H1 (cell line): Measurements from ENCODE around the gene CLDND1. TPM values are rescaled to one million over a fixed set of nuclear protein-coding genes. Genes with fewer than 3 reads are reported as not detected.

Experiments
- polyA plus RNA-seq, 7 experiments: library from polyadenylated mRNA; depleted of rRNA in 3 of 7; stranded (reverse) in 5 of 7; unstranded in 2 of 7; fragments of >200 nt in 5 of 7; fragments of 200-250 nt in 2 of 7; gene quantifications; 1 replicate in 5 of 7; 2 replicates in 1 of 7; 4 replicates in 1 of 7; pipeline versions ENCODE4 v1.2.1 to v1.2.3, GENCODE V29; 2011 to 2013; ENCODE audit warnings: missing spikeins in 2 of 7, mixed read lengths in 2 of 7
- total RNA-seq: library from RNA; stranded (reverse); fragmentation: NEBNext Ultra II Directional; extraction: Animal tissue kit (Norgen Biotek cat#: 25700); gene quantifications from 2 replicates; pipeline ENCODE4 v1.2.1, GENCODE V29; 2021
- TF ChIP-seq, protein P1 (sequence below): fragments of 300-600 bp; sonication (generic); IDR thresholded peaks from 2 replicates; pipeline ENCODE4 v1.7.1; 2012; ENCODE audit warnings: low read length, moderate library complexity, mild to moderate bottlenecking, inconsistent platforms; ENCODE audit not compliant: insufficient replicate concordance

CLDND1 gene
- total and polyA plus RNA-seq, 2 of the 8 experiments (the other 6 are each of a cell fraction or from before 2014, with no cell fraction given), result 68.2 to 152 TPM

DNA sequence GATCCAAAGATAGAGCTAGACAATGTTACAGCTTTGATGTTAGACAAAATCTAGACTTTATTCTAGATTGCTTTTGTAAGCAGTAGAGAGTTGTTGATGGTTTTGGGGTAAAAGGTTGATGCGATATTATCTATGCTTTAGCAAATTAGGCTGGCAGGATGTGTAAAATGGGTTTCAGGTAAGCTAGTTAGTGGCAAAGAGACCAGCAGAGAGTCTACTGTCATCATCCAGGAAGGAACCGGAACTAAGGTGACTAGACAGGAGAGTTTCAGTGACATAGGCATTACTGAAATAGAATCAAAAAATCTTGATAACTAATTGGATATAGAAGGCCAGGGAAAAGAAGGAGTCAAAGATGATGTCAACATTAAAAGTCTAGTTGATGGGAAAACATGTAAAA, 14.1 kb downstream of the CLDND1 start (continued):
- TF ChIP-seq, protein P1, sequence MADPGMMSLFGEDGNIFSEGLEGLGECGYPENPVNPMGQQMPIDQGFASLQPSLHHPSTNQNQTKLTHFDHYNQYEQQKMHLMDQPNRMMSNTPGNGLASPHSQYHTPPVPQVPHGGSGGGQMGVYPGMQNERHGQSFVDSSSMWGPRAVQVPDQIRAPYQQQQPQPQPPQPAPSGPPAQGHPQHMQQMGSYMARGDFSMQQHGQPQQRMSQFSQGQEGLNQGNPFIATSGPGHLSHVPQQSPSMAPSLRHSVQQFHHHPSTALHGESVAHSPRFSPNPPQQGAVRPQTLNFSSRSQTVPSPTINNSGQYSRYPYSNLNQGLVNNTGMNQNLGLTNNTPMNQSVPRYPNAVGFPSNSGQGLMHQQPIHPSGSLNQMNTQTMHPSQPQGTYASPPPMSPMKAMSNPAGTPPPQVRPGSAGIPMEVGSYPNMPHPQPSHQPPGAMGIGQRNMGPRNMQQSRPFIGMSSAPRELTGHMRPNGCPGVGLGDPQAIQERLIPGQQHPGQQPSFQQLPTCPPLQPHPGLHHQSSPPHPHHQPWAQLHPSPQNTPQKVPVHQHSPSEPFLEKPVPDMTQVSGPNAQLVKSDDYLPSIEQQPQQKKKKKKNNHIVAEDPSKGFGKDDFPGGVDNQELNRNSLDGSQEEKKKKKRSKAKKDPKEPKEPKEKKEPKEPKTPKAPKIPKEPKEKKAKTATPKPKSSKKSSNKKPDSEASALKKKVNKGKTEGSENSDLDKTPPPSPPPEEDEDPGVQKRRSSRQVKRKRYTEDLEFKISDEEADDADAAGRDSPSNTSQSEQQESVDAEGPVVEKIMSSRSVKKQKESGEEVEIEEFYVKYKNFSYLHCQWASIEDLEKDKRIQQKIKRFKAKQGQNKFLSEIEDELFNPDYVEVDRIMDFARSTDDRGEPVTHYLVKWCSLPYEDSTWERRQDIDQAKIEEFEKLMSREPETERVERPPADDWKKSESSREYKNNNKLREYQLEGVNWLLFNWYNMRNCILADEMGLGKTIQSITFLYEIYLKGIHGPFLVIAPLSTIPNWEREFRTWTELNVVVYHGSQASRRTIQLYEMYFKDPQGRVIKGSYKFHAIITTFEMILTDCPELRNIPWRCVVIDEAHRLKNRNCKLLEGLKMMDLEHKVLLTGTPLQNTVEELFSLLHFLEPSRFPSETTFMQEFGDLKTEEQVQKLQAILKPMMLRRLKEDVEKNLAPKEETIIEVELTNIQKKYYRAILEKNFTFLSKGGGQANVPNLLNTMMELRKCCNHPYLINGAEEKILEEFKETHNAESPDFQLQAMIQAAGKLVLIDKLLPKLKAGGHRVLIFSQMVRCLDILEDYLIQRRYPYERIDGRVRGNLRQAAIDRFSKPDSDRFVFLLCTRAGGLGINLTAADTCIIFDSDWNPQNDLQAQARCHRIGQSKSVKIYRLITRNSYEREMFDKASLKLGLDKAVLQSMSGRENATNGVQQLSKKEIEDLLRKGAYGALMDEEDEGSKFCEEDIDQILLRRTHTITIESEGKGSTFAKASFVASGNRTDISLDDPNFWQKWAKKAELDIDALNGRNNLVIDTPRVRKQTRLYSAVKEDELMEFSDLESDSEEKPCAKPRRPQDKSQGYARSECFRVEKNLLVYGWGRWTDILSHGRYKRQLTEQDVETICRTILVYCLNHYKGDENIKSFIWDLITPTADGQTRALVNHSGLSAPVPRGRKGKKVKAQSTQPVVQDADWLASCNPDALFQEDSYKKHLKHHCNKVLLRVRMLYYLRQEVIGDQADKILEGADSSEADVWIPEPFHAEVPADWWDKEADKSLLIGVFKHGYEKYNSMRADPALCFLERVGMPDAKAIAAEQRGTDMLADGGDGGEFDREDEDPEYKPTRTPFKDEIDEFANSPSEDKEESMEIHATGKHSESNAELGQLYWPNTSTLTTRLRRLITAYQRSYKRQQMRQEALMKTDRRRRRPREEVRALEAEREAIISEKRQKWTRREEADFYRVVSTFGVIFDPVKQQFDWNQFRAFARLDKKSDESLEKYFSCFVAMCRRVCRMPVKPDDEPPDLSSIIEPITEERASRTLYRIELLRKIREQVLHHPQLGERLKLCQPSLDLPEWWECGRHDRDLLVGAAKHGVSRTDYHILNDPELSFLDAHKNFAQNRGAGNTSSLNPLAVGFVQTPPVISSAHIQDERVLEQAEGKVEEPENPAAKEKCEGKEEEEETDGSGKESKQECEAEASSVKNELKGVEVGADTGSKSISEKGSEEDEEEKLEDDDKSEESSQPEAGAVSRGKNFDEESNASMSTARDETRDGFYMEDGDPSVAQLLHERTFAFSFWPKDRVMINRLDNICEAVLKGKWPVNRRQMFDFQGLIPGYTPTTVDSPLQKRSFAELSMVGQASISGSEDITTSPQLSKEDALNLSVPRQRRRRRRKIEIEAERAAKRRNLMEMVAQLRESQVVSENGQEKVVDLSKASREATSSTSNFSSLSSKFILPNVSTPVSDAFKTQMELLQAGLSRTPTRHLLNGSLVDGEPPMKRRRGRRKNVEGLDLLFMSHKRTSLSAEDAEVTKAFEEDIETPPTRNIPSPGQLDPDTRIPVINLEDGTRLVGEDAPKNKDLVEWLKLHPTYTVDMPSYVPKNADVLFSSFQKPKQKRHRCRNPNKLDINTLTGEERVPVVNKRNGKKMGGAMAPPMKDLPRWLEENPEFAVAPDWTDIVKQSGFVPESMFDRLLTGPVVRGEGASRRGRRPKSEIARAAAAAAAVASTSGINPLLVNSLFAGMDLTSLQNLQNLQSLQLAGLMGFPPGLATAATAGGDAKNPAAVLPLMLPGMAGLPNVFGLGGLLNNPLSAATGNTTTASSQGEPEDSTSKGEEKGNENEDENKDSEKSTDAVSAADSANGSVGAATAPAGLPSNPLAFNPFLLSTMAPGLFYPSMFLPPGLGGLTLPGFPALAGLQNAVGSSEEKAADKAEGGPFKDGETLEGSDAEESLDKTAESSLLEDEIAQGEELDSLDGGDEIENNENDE, result no peak
- TF ChIP-seq, all 59 proteins: peak for 0
